Suppressor macrophage (primary cell): ENCODE results near the gene PLEKHA7.
A peak's percentile ranks its signal among the peaks of the same experiment; 100 is the strongest.

ENCODE experiments used
- DNase-seq, 4 experiments: peaks; one replicate each; pipeline ENCODE4 v3.0.0-alpha.2; 2020 to 2022

The PLEKHA7 gene

GRCh38 chr11:16769386-16769785, 244.8 kb downstream of the PLEKHA7 start:
- DNase-seq = no peak

GRCh38 chr11:16767957-16768356, 246.3 kb downstream of the PLEKHA7 start:
- no peak for DNase-seq

GRCh38 chr11:16767137-16767536, 247.1 kb downstream of the PLEKHA7 start:
- no peak for DNase-seq

- DNase-seq = no peak
Measured at GRCh38 chr11:16764888-16765287, 249.3 kb downstream of the PLEKHA7 start.

GRCh38 chr11:16763746-16764145, 250.5 kb downstream of the PLEKHA7 start:
- no peak for DNase-seq

- DNase-seq = peak in 2 of 4 experiments; percentile 19 to 48
Measured at GRCh38 chr11:16759857-16760508, 254.2 kb downstream of the PLEKHA7 start.

GRCh38 chr11:16758382-16759024, 255.7 kb downstream of the PLEKHA7 start:
- no peak for DNase-seq

- DNase-seq = no peak
Measured at GRCh38 chr11:16750417-16750816, 263.8 kb downstream of the PLEKHA7 start.

- DNase-seq = no peak
Measured at GRCh38 chr11:16749666-16750065, 264.5 kb downstream of the PLEKHA7 start.

- DNase-seq = no peak
Measured at GRCh38 chr11:16749092-16749491, 265.1 kb downstream of the PLEKHA7 start.

GRCh38 chr11:16745950-16746605, 268.1 kb downstream of the PLEKHA7 start:
- DNase-seq = no peak

- DNase-seq = no peak
Measured at GRCh38 chr11:16744128-16744725, 270.0 kb downstream of the PLEKHA7 start.

GRCh38 chr11:16743478-16743877, 270.7 kb downstream of the PLEKHA7 start:
- DNase-seq = no peak

- peak in 3 of 4 experiments; percentile 3 to 23 (median 7) for DNase-seq
Measured at GRCh38 chr11:16741473-16741872, 272.7 kb downstream of the PLEKHA7 start.

GRCh38 chr11:16738947-16739815, 275.0 kb downstream of the PLEKHA7 start:
- peak; percentile 58 to 69 (median 63) for DNase-seq

GRCh38 chr11:16738193-16738946, 275.8 kb downstream of the PLEKHA7 start, which contains the start of gene C11orf58:
Gene C11orf58, plus strand, starts transcription at chr11:16738647. Its CDS starts 132 bp downstream, at chr11:16738779.
- peak; percentile 96 to 98 (median 98) for DNase-seq

- DNase-seq = no peak
Measured at GRCh38 chr11:16737818-16738192, 276.4 kb downstream of the PLEKHA7 start.
